Skin epidermis (tissue), 12 donors: Measurements from ENCODE around the gene KIR2DL1.
"Not testable (repeated sequence)": the region's sequence is repeated elsewhere in the genome, so short reads cannot be mapped to it uniquely, and the experiment has no call there.

Experiments
- H3K27ac ChIP-seq, 21 experiments: fragments of 200-600 bp; sonication (generic) in 11 of 21; one replicate each; pipeline ENCODE4 v1.5.0; 2020; ENCODE audit warnings: mild to moderate bottlenecking in 3 of 21, inconsistent platforms in 2 of 21, moderate library complexity in 2 of 21
- H3K4me3 ChIP-seq, 7 experiments: fragments of 200-600 bp; sonication (generic) in 2 of 7; one replicate each; pipeline ENCODE4 v1.5.0; 2020; ENCODE audit warnings: inconsistent platforms in 2 of 7, mild to moderate bottlenecking in 2 of 7, moderate library complexity in 1 of 7

KIR2DL1 gene

DNA sequence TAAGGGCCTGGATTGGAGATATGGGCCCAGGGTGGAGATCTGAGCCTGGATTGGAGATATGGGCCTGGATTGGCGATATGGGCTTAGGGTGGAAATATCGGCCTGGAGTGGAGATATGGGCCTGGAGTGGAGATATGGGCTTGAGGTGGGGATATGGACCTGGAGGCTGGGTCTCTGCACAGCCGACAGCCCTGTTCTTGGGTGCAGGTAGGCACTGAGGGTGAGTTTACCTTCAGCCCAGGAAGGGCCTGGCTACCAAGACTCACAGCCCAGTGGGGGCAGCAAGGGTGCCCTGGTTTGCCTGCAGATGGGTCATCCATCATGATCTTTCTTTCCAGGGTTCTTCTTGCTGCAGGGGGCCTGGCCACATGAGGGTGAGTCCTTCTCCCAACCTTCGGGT is 918 bp downstream of the KIR2DL1 start:
- not testable (repeated sequence) for H3K27ac ChIP-seq, H3K4me3 ChIP-seq

DNA sequence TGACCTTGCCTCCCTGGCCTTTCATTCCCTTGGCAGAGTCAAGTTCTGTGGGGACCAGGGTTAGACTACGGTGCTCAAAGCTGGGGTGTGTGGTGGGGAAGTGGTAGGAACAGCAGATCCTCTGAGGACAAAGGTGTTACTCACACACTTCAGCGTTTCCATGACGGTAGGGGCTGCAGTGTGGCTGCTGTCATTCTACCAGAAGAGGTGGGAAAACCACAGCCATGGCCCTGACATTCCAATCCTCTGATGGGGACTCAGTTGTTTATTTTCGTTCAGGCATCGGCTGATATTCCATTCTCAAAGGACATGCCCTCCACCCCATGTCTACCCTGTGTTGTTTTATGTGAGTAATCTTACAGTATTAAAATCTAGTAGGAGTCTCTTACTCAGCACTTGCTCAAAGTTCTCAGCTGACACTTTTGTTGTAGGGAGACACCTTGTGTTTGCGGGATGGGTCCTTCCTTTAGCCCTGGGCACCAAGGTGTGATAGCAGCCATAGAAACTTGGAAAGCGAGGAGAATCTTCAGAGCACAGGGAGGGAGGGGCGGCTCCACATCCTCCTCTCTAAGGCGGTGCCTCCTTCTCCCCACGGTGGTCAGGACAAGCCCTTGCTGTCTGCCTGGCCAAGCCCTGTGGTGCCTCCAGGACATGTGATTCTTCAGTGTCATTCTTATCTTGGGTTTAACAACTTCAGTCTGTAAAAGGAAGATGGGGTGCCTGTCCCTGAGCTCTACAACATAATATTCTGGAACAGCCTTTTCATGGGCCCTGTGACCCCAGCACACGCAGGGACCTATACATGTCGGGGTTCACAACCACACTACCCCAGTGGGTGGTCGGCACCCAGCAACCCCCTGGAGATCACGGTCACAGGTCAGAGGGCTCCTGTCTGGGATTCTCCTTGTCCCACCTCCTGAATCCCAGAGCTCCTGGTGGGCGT is 1.7 kb downstream of the KIR2DL1 start:
- H3K4me3 ChIP-seq, H3K27ac ChIP-seq: not testable (repeated sequence)

DNA sequence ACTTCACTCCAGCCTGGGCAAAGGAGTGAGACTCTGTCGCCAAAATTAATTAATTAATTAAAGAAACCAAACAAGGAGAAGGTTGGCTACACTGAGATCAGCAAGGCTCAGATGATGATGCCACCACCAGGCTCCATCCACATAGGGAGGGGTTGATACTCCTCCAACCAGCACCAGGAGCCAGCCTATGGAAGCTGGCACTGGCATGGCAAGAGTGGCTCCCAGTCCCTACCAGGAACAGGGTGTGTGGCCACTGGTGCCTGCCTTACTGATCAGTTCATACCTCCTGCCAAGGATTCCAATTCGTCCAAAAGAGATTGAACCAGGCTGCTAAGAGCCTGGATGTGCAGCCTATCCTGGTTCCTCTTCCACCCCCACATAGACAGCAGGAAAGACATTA is 3.1 kb downstream of the KIR2DL1 start:
- H3K27ac ChIP-seq, result not testable (repeated sequence)

DNA sequence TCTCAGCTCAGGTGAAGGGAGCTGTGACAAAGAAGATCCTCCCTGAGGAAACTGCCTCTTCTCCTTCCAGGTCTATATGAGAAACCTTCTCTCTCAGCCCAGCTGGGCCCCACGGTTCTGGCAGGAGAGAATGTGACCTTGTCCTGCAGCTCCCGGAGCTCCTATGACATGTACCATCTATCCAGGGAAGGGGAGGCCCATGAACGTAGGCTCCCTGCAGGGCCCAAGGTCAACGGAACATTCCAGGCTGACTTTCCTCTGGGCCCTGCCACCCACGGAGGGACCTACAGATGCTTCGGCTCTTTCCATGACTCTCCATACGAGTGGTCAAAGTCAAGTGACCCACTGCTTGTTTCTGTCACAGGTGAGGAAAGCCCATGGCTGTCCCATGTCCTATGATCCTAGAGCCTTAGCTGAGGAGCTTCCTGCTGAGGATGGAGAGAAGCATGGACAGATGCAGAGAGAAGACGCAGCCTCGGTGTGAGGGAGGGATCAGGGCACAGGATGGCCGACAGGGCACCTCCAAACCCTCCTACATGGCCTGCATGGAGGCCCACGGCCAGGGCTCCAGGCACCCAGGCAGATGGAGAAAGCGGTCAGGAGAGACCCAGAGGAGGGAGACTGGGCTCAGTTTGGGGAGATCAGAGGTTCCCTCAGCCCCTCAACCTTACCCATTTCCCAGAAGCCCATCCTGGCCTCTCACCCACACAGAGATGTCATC is 5.7 kb downstream of the KIR2DL1 start:
- not testable (repeated sequence) for H3K27ac ChIP-seq, H3K4me3 ChIP-seq

More for the DNA sequence above, 3.1 kb downstream of the KIR2DL1 start:
- not testable (repeated sequence) for H3K4me3 ChIP-seq

DNA sequence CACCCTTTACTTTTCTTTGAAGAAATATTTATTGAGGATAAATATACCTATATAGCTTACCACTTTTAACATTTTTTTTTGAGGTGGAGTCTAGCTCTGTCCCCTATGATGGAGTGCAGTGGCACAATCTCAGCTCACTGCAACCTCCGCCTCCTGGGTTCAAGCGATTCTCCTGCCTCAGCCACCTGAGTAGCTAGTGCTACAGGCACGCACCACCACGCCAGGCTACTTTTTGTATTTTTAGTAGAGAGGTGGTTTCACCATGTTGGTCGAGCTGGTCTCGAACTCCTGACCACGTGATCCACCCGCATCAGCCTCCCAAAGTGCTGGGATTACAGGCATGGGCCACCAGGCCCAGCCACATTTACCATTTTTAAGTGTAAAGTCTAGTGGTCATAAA is 6.2 kb downstream of the KIR2DL1 start:
- not testable (repeated sequence) for H3K27ac ChIP-seq, H3K4me3 ChIP-seq

DNA sequence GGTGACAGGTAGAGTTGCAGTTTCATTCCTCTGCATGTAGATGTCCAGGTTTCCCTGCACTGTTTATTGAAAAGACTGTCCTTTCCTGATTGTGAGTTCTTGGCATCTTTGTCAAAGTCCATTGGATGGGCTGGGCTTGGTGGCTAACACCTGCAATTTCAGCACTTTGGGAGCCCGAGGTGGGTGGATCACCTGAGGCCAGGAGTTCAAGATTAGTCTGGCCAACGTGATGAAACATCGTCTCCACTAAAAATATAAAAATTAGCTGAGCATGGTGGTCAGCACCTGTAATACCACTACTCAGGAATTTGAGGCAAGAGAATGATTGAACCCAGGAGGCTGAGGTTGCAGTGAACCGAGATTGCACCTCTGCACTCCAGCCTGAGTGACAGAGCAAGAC is 8.3 kb downstream of the KIR2DL1 start:
- not testable (repeated sequence) for H3K4me3 ChIP-seq, H3K27ac ChIP-seq

DNA sequence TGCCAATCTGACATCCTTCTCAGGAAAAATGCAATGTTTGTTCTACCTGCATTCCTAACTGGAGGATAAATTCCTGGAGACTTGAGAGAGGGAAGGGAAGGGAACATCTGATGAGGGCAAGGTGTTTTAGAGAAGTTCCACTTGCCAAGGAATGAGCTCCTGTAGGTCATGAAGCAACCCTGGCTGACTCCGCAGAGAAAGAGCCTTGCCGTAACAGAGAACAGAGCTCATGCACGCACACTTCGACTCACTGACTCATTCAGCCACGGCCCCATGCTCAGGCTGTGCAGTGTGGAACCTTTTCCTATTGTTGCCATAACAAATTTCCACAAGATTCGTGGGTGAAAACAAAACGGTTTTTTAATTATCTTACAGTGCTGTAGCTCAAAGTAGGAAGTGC is 9.3 kb downstream of the KIR2DL1 start:
- H3K4me3 ChIP-seq, result not testable (repeated sequence)

DNA sequence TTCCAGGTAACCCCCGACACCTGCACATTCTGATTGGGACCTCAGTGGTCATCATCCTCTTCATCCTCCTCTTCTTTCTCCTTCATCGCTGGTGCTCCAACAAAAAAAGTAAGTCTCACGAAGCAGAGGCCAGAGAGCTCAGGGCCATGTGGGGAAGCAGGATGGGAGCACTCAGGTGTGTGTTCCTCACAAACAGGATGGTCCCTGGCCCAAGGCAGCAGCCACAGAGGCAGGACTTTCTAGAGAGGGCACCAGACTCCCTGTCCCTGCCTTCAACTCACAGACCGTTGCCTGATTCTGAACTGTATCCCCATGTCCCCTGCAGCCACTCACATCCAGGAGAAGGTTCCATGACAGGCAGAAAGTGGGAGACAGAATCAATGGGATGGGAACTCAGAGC is 13.3 kb downstream of the KIR2DL1 start:
- not testable (repeated sequence) for H3K4me3 ChIP-seq, H3K27ac ChIP-seq

More for the DNA sequence above, 9.3 kb downstream of the KIR2DL1 start:
- not testable (repeated sequence) for H3K27ac ChIP-seq

DNA sequence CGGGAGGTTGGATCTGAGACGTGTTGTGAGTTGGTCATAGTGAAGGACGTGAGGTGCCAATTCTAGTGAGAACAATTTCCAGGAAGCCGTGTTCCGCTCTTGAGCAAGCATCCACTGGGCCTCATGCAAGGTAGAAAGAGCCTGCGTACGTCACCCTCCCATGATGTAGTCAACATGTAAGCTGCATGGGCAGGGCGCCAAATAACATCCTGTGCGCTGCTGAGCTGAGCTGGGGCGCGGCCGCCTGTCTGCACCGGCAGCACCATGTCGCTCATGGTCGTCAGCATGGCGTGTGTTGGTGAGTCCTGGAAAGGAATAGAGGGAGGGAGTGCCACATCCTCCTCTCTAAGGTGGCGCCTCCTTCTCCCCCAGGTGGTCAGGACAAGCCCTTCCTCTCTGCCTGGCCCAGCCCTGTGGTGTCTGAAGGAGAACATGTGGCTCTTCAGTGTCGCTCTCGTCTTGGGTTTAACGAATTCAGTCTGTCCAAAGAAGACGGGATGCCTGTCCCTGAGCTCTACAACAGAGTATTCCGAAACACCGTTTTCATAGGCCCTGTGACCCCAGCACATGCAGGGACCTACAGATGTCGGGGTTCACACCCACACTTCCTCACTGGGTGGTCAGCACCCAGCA is 16.6 kb downstream of the KIR2DL1 start:
- not testable (repeated sequence) for H3K4me3 ChIP-seq, H3K27ac ChIP-seq

DNA sequence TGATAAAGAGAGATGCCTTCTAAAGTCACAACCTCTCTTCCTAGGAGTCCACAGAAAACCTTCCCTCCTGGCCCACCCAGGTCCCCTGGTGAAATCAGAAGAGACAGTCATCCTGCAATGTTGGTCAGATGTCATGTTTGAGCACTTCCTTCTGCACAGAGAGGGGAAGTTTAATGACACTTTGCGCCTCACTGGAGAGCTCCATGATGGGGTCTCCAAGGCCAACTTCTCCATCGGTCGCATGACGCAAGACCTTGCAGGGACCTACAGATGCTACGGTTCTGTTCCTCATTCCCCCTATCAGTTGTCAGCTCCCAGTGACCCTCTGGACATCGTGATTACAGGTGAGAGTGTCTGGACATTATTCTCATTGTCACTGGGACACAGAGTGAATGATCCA is 18.6 kb downstream of the KIR2DL1 start:
- not testable (repeated sequence) for H3K27ac ChIP-seq, H3K4me3 ChIP-seq

DNA sequence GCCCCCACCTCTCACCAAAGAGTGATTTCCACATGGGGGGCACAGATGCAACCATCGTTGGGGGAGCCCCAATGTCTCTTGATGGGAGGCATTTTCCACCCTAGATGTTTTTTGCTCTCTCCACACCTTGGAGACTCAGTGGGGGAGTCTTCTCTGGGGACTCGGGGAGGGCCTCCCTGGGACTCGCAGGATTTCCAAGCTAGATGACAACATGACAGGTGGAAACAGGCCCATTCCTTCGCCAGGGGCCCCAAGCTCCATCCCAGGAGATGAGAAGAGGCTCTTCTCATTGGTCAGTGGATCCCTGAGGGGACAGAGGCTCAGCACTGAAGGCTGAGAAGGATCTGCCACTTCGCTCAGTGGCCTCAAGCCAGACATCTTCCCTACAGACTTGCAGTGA is 21.1 kb downstream of the KIR2DL1 start:
- H3K27ac ChIP-seq, result no peak overlapping the region
- H3K4me3 ChIP-seq, result no peak overlapping the region

DNA sequence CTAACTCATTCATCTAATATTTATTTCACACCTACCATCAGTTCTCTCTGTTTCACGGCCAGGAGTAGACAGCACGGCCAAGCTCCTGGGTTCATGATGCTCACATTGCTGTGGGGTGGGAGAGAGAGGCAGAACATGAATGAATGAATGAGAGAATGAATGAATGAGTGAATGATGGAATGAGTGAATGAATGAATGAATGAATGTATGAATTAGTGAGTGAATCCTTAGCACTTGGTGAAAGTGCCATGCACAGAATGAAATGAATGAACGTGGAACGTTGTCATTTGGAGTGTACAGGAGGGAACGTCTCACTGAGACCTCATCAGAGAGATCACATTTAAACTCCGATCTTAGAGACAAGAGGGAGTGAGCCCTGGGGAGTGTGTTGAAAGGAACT is 21.9 kb downstream of the KIR2DL1 start:
- Histone ChIP-seq H3K27ac (no peak overlapping the region), H3K4me3 (no peak overlapping the region)

DNA sequence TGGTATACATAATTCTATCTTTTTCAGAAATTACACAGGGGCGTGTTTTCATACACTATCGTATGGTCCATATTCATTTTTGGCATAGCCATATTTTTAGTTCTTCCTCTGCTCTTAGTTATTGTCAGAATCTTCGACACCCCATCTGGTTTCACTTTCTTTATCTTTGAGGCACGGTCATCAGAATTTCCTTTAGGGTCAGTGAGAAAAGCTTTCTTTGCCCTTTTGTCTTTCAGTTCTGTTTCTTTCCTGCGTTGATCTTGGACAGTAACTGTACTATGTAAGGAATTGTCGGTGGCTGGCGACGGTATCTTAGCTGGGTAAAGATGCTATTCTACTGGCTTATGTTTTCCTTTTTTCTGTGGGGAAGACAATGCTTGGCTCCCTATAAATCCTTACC is 23.2 kb downstream of the KIR2DL1 start:
- Histone ChIP-seq H3K27ac (no peak overlapping the region), H3K4me3 (peak overlapping the region in 2 of 7 experiments; percentile 4 to 6)

DNA sequence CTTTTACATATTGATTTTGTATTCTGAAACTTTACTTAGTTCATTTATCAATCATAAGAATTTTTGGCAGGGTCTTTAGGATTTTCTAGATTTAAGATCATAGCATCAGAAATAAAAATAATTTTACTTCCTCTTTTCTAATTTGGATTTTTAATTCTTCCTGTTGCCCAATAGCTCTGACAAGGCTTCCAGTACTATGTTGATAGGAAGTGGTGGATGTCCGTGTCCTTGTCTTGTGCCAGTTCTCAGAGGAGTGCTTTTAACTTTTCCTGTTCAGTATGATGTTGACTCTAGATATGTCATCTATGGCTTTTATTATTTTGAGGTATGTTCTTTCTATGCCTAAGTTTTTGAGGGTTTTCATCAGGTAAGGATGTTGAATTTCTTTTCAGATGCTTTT is 26.2 kb downstream of the KIR2DL1 start:
- Histone ChIP-seq H3K27ac (no peak overlapping the region), H3K4me3 (no peak overlapping the region)

DNA sequence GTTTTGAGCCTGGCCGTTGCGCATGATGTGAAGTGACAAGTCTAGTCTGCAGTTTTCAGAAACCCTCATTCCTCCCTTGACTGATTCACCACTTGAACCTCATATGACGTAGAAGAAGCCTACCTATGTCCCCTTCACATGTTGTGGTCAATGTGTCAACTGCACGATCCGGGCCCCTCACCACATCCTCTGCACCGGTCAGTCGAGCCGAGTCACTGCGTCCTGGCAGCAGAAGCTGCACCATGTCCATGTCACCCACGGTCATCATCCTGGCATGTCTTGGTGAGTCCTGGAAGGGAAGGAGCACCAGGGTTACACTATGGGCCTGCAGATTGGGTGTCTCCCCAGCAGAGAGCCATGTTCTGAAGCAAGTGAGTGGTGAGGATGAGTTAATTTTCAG is 33.8 kb downstream of the KIR2DL1 start, which contains the start of gene KIR2DL4:
TSS of gene KIR2DL4 (plus strand) at position 201 of the 400 bp plus-strand sequence. CDS start at position 243, 42 bp downstream.
- H3K27ac ChIP-seq, result no peak within 1 kb of the TSS
- no peak within 1 kb of the TSS for H3K4me3 ChIP-seq

DNA sequence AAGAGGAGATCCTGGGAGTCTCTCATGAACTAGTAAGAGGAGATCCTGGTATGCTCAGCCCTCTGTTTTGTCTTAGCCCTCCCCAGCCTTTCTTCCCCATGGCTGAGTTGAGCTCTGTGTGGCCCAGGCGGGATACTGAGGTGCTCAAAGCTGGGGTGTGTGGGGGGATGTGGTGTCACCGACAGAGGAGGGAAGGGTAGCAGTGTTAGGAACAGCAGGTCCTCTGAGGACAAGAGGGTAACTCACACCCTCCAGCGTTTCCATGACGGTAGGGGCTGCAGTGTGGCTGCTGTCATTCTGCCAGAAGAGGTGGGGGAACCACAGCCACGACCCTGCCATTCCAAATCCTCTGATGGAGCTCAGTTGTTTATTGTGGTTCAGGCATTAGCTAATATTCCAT is 34.5 kb downstream of the KIR2DL1 start:
- Histone ChIP-seq H3K27ac (no peak overlapping the region), H3K4me3 (no peak overlapping the region)

DNA sequence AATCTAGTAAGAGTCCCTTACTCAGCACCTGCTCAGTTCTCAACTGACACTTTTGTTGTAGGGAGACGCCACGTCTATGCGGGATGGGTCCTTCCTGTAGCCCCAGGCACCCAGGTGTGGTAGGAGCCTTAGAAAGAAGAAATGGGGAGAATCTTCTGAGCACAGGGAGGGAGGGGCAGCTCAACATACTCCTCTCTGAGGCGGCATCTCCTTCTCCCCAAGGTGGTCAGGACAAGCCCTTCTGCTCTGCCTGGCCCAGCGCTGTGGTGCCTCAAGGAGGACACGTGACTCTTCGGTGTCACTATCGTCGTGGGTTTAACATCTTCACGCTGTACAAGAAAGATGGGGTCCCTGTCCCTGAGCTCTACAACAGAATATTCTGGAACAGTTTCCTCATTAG is 35.0 kb downstream of the KIR2DL1 start:
- H3K27ac ChIP-seq, result no peak overlapping the region
- H3K4me3 ChIP-seq, result no peak overlapping the region

DNA sequence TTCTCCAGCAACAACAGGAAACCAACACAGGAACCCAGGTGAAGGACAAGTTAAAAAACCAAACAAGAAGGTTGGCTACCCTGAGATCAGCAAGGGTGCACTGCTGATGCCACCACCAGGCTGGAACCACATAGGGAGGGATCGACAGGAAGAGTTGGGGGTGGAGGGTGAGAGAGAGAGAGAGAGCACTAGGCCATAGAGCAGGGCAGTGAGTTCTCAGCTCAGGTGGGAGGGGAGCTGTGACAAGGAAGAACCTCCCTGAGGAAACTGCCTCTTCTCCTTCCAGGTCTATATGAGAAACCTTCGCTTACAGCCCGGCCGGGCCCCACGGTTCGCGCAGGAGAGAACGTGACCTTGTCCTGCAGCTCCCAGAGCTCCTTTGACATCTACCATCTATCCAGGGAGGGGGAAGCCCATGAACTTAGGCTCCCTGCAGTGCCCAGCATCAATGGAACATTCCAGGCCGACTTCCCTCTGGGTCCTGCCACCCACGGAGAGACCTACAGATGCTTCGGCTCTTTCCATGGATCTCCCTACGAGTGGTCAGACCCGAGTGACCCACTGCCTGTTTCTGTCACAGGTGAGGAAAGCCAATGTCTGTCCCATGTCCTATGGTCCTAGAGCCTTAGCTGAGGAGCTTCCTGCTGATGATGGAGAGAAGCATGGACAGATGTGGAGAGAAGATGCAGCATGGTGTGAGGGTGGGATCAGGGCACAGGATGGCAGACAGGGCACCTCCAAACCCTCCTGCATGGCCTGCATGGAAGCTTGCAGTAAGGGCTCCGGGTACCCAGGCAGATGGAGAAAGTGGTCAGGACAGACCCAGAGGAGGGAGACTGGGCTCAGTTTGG is 36.3 kb downstream of the KIR2DL1 start:
- no peak overlapping the region for H3K27ac ChIP-seq
- H3K4me3 ChIP-seq, result no peak overlapping the region

DNA sequence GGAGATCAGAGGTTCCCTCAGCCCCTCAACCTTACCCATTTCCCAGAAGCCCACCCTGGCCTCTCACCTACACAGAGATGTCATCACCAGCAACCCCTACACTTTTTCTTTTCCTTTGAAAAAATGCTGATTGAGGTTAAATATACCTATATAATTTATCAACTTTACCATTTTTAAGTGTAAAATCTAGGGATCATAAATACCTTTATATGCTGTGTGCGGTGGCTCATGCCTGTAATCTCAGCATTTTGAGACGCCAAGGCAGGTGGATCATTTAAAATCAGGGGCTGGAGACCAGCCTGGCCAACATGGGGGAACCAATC is 36.9 kb downstream of the KIR2DL1 start:
- Histone ChIP-seq H3K27ac (no peak overlapping the region), H3K4me3 (no peak overlapping the region)

DNA sequence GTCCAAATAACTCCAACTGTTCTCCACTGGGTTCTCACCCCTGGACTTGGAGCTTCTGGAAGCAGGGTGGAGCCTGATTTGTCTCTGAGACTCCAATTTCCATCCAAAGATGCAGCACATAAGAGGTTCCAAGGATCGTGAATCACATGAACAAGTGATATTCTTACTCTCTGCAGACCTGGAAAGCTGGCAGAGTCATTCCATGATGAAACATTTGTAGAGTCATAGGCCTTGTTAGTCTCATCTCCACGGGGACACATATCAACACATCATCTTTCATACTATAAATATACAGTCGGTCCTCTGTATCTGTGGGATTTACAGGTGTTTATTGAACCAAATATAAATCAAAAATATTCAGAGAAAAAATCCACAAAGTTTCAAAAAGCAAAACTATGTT is 45.0 kb downstream of the KIR2DL1 start:
- not testable (repeated sequence) for H3K4me3 ChIP-seq, H3K27ac ChIP-seq
